ENCODE data around the gene IFT20.

DNA sequence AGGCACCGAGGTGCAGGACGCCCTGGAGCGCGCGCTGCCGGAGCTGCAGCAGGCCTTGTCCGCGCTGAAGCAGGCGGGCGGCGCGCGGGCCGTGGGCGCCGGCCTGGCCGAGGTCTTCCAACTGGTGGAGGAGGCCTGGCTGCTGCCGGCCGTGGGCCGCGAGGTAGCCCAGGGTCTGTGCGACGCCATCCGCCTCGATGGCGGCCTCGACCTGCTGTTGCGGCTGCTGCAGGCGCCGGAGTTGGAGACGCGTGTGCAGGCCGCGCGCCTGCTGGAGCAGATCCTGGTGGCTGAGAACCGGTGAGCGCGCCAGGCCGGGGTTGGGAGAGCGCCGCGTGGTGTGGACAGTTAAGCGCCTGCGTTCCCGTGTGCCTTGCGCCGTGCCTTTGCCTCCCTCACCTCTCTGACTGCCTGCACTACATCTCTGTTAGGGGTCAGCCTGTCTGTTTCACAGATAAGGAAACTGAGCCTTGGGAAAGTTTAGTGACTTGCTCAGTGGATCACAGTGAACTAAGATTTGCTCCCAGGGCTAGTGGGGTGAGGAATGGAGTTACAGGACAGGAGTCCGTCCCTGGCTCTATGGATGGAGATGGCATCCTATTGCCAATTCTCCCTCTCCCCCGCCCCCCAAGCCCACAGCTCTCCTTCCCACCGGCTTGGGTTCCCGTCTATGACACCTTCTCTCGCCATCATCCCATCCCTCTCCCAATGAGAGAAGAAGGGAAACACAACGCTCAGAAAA, 37.1 kb upstream of the IFT20 start:
- TF ChIP-seq, protein P1, sequence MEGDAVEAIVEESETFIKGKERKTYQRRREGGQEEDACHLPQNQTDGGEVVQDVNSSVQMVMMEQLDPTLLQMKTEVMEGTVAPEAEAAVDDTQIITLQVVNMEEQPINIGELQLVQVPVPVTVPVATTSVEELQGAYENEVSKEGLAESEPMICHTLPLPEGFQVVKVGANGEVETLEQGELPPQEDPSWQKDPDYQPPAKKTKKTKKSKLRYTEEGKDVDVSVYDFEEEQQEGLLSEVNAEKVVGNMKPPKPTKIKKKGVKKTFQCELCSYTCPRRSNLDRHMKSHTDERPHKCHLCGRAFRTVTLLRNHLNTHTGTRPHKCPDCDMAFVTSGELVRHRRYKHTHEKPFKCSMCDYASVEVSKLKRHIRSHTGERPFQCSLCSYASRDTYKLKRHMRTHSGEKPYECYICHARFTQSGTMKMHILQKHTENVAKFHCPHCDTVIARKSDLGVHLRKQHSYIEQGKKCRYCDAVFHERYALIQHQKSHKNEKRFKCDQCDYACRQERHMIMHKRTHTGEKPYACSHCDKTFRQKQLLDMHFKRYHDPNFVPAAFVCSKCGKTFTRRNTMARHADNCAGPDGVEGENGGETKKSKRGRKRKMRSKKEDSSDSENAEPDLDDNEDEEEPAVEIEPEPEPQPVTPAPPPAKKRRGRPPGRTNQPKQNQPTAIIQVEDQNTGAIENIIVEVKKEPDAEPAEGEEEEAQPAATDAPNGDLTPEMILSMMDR (IDR thresholded peaks at IDR 0.05), result no peak
- TF ChIP-seq POLR2A (IDR thresholded peaks at IDR 0.05), result no peak

Measured in lower leg skin (tissue), 3 donors.